OCI-LY7 (cell line): ENCODE measurements around the gene EYA3. TPM values are rescaled to one million over a fixed set of nuclear protein-coding genes. Genes with fewer than 3 reads are reported as not detected.
A peak's percentile ranks its signal among the peaks of the same experiment; 100 is the strongest.

Experiments
- BruUV-seq: library from RNA; stranded (reverse); fragments of 400-500 nt; replicated peaks from 2 replicates; lab custom pipeline; 2021; lab: Mats Ljungman, UMichigan
- CTCF ChIA-PET: fragments of 300-600 bp; sonication (Branson Sonifier 250); formaldehyde crosslinking; loops from one replicate; lab custom pipeline; 2022; ENCODE audit warnings: antibody characterized with exemption; ENCODE audit not compliant: unreplicated experiment; lab: Charles Lee
- POLR2A ChIA-PET: fragments of 300-600 bp; sonication (Branson Sonifier 250); formaldehyde crosslinking; loops from one replicate; lab custom pipeline; 2022; ENCODE audit warnings: antibody characterized with exemption; lab: Charles Lee
- DNase-seq: peaks from one replicate; pipeline ENCODE4 v3.0.0-alpha.2; 2015; ENCODE audit warnings: low spot score
- H2AFZ ChIP-seq: fragments of 200-600 bp; sonication (generic), shearing (Covaris generic); 2 replicates; pipeline ENCODE4 v1.6.1; 2014; ENCODE audit warnings: mild to moderate bottlenecking, antibody characterized with exemption, low read length, moderate library complexity
- H3K27ac ChIP-seq: fragments of 200-600 bp; sonication (generic); 2 replicates; pipeline ENCODE4 v1.5.1; 2014; ENCODE audit warnings: mixed run types, low read depth, mild to moderate bottlenecking, moderate library complexity, low read length, inconsistent platforms; ENCODE audit not compliant: poor library complexity, severe bottlenecking
- H3K36me3 ChIP-seq: fragments of 200-600 bp; sonication (generic); 2 replicates; pipeline ENCODE4 v1.6.1; 2014; ENCODE audit warnings: mild to moderate bottlenecking, antibody characterized with exemption, low read length, moderate library complexity, mixed read lengths; ENCODE audit not compliant: insufficient read depth
- H3K4me1 ChIP-seq: fragments of 200-600 bp; sonication (generic); 2 replicates; pipeline ENCODE4 v1.5.1; 2014; ENCODE audit warnings: mild to moderate bottlenecking, low read length; ENCODE audit not compliant: insufficient read depth, poor library complexity, severe bottlenecking
- H3K4me2 ChIP-seq: fragments of 200-600 bp; sonication (generic); 2 replicates; pipeline ENCODE4 v1.6.1; 2014; ENCODE audit warnings: mild to moderate bottlenecking, low read length
- H3K4me3 ChIP-seq: fragments of 200-600 bp; sonication (generic); 2 replicates; pipeline ENCODE4 v1.5.1; 2014; ENCODE audit warnings: mild to moderate bottlenecking, low read depth, low read length; ENCODE audit not compliant: poor library complexity, severe bottlenecking
- H3K79me2 ChIP-seq: fragments of 200-600 bp; sonication (generic); 2 replicates; pipeline ENCODE4 v1.6.1; 2016; ENCODE audit warnings: low read depth, mild to moderate bottlenecking, low read length, moderate library complexity, mixed read lengths; ENCODE audit not compliant: insufficient read depth
- H3K9me2 ChIP-seq: fragments of 200-600 bp; sonication (generic); 2 replicates; pipeline ENCODE4 v1.6.1; 2016; ENCODE audit warnings: mild to moderate bottlenecking, low read length, mixed read lengths; ENCODE audit not compliant: insufficient read depth
- H3K9me3 ChIP-seq: fragments of 200-600 bp; sonication (generic); 2 replicates; pipeline ENCODE4 v1.6.1; 2014; ENCODE audit warnings: mild to moderate bottlenecking, mixed run types, low read length, mixed read lengths
- H4K20me1 ChIP-seq: fragments of 200-600 bp; sonication (generic); 2 replicates; pipeline ENCODE4 v1.6.1; 2014; ENCODE audit warnings: mild to moderate bottlenecking, antibody characterized with exemption, low read length, moderate library complexity, mixed read lengths; ENCODE audit not compliant: insufficient read depth
- EZH2phosphoT487 ChIP-seq: fragments of 200-600 bp; sonication (generic); IDR thresholded peaks from 2 replicates; pipeline ENCODE4 v1.6.1; 2018; ENCODE audit warnings: low read depth, borderline replicate concordance, mild to moderate bottlenecking, mixed run types, antibody characterized with exemption, low read length, moderate library complexity, mixed read lengths
- intact Hi-C: fragments of 100-400 bp; cut with micrococcal nuclease; formaldehyde crosslinking; loops from one replicate; pipeline ENCODE4 v1.10.0; 2022; ENCODE audit not compliant: unreplicated experiment
- total RNA-seq, 2 experiments: library from RNA; depleted of rRNA in 1 of 2; stranded (reverse); fragments of >200 nt in 1 of 2; shearing (Covaris generic) in 1 of 2; gene quantifications; 2 replicates each; pipeline ENCODE4 v1.2.3, GENCODE V29; 2014 to 2022
- TF ChIP-seq, protein P1 (sequence below): fragments of 200-600 bp; sonication (generic); conservative IDR thresholded peaks from 2 replicates; pipeline ENCODE4 v1.5.1; 2014; ENCODE audit warnings: mild to moderate bottlenecking, antibody characterized with exemption, low read length, moderate library complexity, mixed read lengths

The EYA3 gene
- total RNA-seq, 2 experiments from 2014 or later, result 29.0 to 114 TPM

DNA sequence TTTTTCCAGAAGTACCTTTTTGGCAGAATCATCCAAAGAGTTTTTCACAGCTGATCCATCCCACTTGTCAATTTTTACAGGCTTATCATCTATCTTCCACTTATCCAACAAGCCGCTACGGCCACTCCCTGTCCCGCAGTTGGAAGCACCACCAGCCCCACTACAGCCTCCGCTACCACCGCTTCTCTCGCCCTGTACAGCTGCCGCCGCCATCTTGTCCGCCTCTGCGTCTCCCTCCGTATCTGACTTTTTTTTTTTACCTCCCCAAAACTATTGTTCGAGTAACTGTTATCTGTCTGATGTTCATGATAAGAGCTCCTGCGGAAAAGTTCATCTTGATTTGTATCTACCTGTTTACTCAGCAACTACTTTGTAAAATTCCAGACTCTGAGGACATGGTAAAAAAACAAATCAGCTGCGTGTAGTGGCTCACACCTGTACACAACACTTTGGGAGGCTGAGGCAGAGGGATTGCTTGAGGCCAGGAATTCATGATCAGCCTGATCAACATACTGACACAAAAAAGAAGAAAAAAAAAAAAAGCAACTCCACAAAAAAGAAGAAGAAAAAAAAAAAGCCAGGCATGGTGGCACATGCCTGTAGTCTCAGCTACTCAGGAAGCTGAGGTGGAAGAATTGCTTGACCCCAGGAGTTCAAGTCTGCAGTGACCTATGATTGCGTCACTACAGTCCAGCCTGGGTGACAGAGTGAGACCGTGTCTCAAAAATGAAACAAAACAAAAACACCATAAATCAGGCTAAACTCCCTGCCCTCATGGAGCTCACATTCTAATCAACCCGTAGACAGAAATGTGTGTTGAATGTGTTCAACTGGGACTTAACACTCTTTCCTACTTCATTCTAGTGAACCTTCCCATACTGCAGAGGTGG lies 8.0 kb upstream of the EYA3 start:
- no TSS peak for BruUV-seq
- Histone ChIP-seq H3K4me2 (no peak overlapping the region), H3K4me3 (no peak overlapping the region), H2AFZ (peak overlapping the region; percentile 85), H3K79me2 (no peaks in the 10 kb centered on the region), H3K27ac (no peak overlapping the region), H3K36me3 (no peaks in the 10 kb centered on the region), H4K20me1 (no peaks in the 10 kb centered on the region), H3K4me1 (peaks cover 3% of the 10 kb centered on the region), H3K9me3 (no peaks in the 10 kb centered on the region), H3K9me2 (no peaks in the 10 kb centered on the region)
- POLR2A ChIA-PET, result interaction anchor here (0.6 to 1.2 kb wide), 4 partner anchors 7 to 65 kb away, joined by 3 to 5 read pairs (median 4); no protein-coding TSS in a partner anchor
- TF ChIP-seq, protein P1, sequence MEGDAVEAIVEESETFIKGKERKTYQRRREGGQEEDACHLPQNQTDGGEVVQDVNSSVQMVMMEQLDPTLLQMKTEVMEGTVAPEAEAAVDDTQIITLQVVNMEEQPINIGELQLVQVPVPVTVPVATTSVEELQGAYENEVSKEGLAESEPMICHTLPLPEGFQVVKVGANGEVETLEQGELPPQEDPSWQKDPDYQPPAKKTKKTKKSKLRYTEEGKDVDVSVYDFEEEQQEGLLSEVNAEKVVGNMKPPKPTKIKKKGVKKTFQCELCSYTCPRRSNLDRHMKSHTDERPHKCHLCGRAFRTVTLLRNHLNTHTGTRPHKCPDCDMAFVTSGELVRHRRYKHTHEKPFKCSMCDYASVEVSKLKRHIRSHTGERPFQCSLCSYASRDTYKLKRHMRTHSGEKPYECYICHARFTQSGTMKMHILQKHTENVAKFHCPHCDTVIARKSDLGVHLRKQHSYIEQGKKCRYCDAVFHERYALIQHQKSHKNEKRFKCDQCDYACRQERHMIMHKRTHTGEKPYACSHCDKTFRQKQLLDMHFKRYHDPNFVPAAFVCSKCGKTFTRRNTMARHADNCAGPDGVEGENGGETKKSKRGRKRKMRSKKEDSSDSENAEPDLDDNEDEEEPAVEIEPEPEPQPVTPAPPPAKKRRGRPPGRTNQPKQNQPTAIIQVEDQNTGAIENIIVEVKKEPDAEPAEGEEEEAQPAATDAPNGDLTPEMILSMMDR, result no peak
- TF ChIP-seq EZH2phosphoT487, result no peak
- intact Hi-C loops, result no loop called here
- CTCF ChIA-PET, result no interaction called here
- DNase-seq, result no peak

DNA sequence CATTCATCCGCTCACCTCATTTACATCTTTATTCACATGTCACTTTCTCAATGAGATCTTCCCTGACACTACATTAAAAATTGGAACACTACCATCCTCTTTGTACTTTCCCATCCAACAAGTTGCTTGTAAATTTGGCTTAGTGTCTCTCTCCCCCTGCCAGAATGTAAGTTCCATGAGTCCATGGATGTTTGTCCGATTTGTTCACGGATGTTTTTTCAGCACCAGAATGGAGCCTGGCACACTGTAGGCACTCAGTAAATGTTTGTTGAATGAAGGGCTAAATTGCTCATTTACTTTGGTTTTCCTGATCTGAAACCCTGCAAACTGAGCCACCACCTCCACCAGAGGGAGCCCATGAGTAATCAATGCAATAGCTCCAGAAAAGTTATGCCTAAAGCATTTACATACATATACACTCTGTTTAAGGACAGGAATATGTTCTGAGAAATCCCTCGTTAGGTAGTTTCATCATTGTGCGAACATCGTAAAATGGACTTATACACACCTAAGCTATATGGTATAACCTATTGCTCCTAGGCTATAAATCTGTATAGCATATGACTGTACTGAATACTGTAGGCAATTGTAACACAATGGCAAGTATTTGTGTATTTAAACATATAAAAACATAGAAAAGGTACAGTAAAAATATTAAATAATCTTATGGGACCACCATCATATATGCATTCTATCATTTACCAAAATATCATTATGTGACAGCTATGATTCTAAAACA lies 2.8 kb upstream of the EYA3 start:
- Histone ChIP-seq H3K79me2 (peaks cover 31% of the 10 kb centered on the region), H3K9me2 (no peaks in the 10 kb centered on the region), H3K4me3 (no peak overlapping the region), H3K4me1 (peaks cover 33% of the 10 kb centered on the region), H3K27ac (peak overlapping the region; percentile 68), H3K4me2 (peak overlapping the region; percentile 53), H3K9me3 (no peaks in the 10 kb centered on the region), H2AFZ (peak overlapping the region; percentile 91), H4K20me1 (peaks cover 12% of the 10 kb centered on the region), H3K36me3 (no peaks in the 10 kb centered on the region)
- TF ChIP-seq, protein P1, result peak; percentile 99
- TF ChIP-seq EZH2phosphoT487, result no peak
- intact Hi-C loops, result loop anchor here (1.0 to 2.0 kb wide), 4 partner anchors 56 to 232 kb away; no protein-coding TSS in a partner anchor
- POLR2A ChIA-PET, result interaction anchor here (0.6 to 1.6 kb wide), 9 partner anchors 9 to 154 kb away, joined by 3 to 9 read pairs (median 5); no protein-coding TSS in a partner anchor
- CTCF ChIA-PET, result interaction anchor here (0.5 to 1.7 kb wide), 8 partner anchors 19 to 336 kb away, joined by 3 to 18 read pairs (median 4); no protein-coding TSS in a partner anchor
- BruUV-seq, result no TSS peak
- peak; percentile 87 for DNase-seq
